Neutrophil (primary cell): ENCODE measurements around the gene CAMK4.

Source experiments
- H3K27ac ChIP-seq: fragments of 200-600 bp; sonication (generic); 2 replicates; pipeline ENCODE4 v1.5.1; 2016; ENCODE audit warnings: mild to moderate bottlenecking, moderate library complexity
- H3K27me3 ChIP-seq: fragments of 200-600 bp; sonication (generic); 2 replicates; pipeline ENCODE4 v1.6.0; 2016; ENCODE audit warnings: mild to moderate bottlenecking
- H3K36me3 ChIP-seq: fragments of 200-600 bp; sonication (generic); 2 replicates; pipeline ENCODE4 v1.5.1; 2017
- H3K4me1 ChIP-seq, 2 experiments: fragments of 200-600 bp in 1 of 2; sonication (generic) in 1 of 2; 1 replicate in 1 of 2; 2 replicates in 1 of 2; pipeline versions ENCODE4 v1.5.1 to v1.6.1; 2013 to 2016; ENCODE audit warnings: low read depth in 1 of 2, low read length in 1 of 2, mild to moderate bottlenecking in 1 of 2, moderate library complexity in 1 of 2; ENCODE audit not compliant: control insufficient read depth in 1 of 2, insufficient read depth in 1 of 2
- H3K4me3 ChIP-seq, 2 experiments: fragments of 200-600 bp in 1 of 2; sonication (generic) in 1 of 2; 1 replicate in 1 of 2; 2 replicates in 1 of 2; pipeline ENCODE4 v1.5.1; 2013 to 2016; ENCODE audit warnings: low read depth in 1 of 2, low read length in 1 of 2, mild to moderate bottlenecking in 1 of 2, moderate library complexity in 1 of 2
- H3K9me3 ChIP-seq: fragments of 200-600 bp; sonication (generic); 2 replicates; pipeline ENCODE4 v1.5.1; 2016
- TF ChIP-seq, protein P1 (sequence below): fragments of 200-600 bp; sonication (generic); IDR thresholded peaks from 2 replicates; pipeline ENCODE4 v1.5.1; 2016; ENCODE audit warnings: antibody characterized with exemption

CAMK4 gene

DNA sequence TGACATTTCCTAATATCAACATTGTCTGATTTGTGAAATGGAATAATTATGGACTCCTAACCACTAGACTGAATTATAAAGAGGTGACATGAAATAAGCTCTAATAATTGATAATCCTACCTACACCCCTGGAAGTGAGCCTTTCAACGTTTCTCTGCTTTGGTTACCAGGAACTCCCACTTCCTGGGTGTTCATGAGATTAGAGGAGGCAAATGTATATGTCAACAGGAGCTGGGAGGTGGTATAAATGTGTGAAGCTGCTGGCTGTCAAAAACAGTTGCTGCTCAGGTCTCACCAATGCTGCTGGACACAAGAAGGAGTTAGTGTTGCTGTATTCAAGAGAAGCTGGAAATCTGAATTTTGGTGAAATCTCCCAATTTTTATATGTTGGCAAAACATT lies 96.8 kb downstream of the CAMK4 start:
- H3K27me3 ChIP-seq = no peaks in the 10 kb centered on the region
- H3K36me3 ChIP-seq = no peaks in the 10 kb centered on the region
- TF ChIP-seq, protein P1, sequence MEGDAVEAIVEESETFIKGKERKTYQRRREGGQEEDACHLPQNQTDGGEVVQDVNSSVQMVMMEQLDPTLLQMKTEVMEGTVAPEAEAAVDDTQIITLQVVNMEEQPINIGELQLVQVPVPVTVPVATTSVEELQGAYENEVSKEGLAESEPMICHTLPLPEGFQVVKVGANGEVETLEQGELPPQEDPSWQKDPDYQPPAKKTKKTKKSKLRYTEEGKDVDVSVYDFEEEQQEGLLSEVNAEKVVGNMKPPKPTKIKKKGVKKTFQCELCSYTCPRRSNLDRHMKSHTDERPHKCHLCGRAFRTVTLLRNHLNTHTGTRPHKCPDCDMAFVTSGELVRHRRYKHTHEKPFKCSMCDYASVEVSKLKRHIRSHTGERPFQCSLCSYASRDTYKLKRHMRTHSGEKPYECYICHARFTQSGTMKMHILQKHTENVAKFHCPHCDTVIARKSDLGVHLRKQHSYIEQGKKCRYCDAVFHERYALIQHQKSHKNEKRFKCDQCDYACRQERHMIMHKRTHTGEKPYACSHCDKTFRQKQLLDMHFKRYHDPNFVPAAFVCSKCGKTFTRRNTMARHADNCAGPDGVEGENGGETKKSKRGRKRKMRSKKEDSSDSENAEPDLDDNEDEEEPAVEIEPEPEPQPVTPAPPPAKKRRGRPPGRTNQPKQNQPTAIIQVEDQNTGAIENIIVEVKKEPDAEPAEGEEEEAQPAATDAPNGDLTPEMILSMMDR = no peak
- H3K9me3 ChIP-seq = no peaks in the 10 kb centered on the region
- no peaks in the 10 kb centered on the region for H3K4me1 ChIP-seq
- no peak overlapping the region for H3K27ac ChIP-seq
- H3K4me3 ChIP-seq = no peak overlapping the region

DNA sequence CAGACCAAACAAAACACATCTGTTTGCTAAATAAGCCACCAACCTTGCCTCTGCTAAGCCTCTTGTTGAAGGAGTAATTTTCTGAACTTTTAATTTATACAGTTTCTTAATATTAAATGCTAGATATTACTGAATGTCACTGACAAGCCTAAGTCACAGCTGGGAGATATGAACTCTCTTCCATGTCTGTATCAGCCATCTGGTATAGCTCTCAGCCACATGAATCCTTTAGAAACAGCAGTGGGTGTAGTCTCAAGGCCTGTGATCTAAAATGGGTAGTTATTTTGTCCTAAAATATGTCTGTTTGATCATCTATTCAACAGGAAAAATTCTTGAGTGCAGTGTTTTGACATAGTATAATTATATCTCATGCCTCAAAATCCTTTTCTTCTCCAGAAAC lies 97.2 kb downstream of the CAMK4 start:
- TF ChIP-seq, protein P1 = no peak
- Histone ChIP-seq H3K36me3 (no peaks in the 10 kb centered on the region), H3K27ac (no peak overlapping the region), H3K4me1 (no peaks in the 10 kb centered on the region), H3K9me3 (no peaks in the 10 kb centered on the region), H3K27me3 (no peaks in the 10 kb centered on the region), H3K4me3 (no peak overlapping the region)

DNA sequence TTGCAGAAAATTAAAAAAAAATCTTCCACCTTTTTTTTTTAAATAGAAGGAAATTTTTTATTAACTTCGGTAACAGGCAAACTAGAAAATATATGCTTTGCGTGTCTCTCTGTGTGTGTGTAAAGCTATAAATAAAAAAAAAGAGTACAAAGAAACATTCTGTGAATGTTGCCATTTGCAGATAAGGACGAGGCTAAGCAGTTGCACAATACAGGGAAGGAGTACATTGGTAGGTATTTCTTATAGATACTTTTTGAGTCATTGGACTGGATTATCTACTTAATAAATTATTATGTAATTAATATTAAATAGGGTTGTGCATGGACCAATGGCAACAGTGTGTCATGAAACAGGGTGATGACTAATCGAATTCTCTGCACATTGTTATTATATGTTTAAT lies 102.4 kb downstream of the CAMK4 start:
- Histone ChIP-seq H3K4me3 (no peak overlapping the region), H3K27ac (no peak overlapping the region), H3K4me1 (no peaks in the 10 kb centered on the region), H3K36me3 (no peaks in the 10 kb centered on the region), H3K9me3 (no peaks in the 10 kb centered on the region), H3K27me3 (no peaks in the 10 kb centered on the region)
- TF ChIP-seq, protein P1 = no peak

DNA sequence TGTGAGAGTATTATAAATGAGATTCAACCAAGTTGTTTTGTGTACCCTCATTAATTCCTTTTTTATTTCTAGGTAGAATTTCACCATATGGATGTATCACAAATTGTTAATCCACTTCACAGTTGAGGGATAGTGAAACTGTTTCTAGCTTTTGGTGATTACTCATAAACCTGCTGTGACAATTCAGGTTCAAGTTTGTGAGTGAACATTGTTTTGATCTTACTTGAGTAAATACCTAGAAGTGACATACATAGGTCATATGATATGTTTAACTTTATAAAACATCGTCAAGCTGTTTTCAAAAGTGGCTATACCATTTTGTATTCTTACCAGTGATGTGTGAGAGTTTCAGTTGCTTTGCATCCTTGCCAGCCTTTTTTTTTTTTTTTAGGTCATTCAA lies 112.9 kb downstream of the CAMK4 start:
- H3K4me3 ChIP-seq = no peak overlapping the region
- no peaks in the 10 kb centered on the region for H3K27me3 ChIP-seq
- H3K9me3 ChIP-seq = no peaks in the 10 kb centered on the region
- H3K27ac ChIP-seq = no peak overlapping the region
- no peaks in the 10 kb centered on the region for H3K4me1 ChIP-seq
- no peaks in the 10 kb centered on the region for H3K36me3 ChIP-seq
- TF ChIP-seq, protein P1 = no peak

DNA sequence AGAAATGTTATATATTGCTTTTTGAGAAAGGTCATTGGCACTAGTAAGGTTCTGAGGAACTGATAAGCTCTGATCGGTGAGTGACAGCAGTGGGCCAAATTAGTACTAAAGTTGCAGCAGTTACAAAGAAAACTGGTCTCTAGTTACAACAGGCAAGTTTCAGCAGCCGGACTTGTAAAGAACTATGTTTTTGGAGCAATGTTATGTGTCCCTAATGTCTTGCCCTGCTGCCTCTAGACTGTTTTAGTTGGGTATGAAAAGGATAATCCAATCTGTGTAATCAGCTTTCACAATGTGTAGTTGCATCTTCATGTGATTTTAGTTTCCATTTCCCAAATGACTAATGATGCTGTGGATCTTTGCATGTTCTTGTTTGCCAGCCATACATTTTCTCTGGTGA lies 113.5 kb downstream of the CAMK4 start:
- H3K4me3 ChIP-seq = no peak overlapping the region
- no peaks in the 10 kb centered on the region for H3K4me1 ChIP-seq
- no peak overlapping the region for H3K27ac ChIP-seq
- TF ChIP-seq, protein P1 = no peak
- no peaks in the 10 kb centered on the region for H3K36me3 ChIP-seq
- no peaks in the 10 kb centered on the region for H3K27me3 ChIP-seq
- H3K9me3 ChIP-seq = no peaks in the 10 kb centered on the region

DNA sequence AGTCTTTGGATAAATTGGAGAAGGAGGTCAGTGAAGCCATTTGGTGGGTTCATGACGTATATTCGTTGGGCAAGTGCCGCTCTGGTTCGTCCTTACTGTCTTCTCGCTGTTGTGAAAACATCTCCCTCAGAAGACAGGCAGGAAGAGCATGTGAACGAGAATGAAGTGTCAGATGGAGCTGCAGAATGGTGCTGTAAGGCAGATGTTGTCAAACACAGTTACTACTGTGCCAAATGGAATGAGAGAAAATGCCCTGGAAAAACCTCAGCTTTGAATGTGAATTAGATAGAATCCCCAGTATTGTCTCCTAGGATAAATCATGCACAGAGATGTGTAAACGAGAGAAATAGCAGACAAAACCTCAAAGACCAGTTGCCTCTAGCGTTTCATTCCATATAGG lies 121.5 kb downstream of the CAMK4 start:
- no peaks in the 10 kb centered on the region for H3K9me3 ChIP-seq
- H3K4me3 ChIP-seq = no peak overlapping the region
- no peaks in the 10 kb centered on the region for H3K36me3 ChIP-seq
- H3K27me3 ChIP-seq = no peaks in the 10 kb centered on the region
- no peak overlapping the region for H3K27ac ChIP-seq
- no peaks in the 10 kb centered on the region for H3K4me1 ChIP-seq
- TF ChIP-seq, protein P1 = no peak
